Kidney glomerular epithelial cell (primary cell): ENCODE results near the gene TPSB2.

Experiments used
- DNase-seq: peaks from one replicate; lab custom pipeline; 2025; lab: John Stamatoyannopoulos, UW

Gene TPSB2

DNA sequence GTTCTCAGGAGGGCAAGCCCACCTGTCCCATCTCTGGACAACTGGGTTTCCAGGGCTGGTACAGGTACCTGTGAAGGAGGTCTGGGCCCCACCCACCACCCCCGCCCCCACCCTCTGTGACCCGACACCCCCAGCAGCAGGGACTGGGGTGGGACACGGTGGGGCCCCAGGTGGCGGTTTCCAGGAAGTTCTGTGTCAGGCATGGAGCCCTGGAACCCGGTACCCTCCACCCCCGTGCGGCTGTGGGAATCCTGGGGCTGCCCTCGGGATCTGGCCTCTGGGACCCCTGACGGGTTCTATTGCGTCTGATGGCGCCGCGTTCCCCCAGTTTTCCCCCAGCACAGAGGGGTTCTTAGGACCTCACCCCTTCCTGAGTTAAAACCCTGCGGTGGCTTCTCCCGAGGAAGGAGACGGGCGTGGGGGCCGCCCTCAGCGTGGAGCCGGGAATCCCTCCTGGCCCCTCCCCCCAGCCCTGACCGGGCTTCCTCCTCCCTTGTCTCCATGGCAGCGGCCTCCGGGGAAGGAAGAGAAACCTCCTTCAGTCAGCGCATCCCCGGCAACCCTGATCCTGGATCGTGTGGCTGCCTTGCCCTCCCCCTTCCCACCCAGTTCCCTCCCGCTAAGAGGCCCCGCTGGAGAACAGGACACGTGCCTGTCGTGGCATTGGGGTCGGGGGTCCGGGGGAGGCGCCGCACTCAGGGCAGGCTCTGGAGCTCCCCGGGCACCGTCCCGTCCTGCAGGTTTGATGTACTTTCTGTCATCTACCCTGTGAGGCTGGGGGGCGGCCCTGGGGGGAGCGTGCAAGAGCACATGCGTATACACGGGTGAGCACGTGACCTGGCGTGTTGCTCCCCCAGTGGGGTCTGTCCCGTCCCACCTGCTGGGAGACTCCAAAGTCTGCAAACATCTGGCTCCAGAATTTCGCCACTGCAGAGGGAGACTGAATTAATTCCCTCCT is 46.8 kb downstream of the TPSB2 start:
- peak; percentile 82 for DNase-seq

- DNase-seq: peak; percentile 91
These were observed 47.7 kb downstream of the TPSB2 start for GRCh38 chr16:1182316-1182671.

GRCh38 chr16:1181404-1182315 is 48.3 kb downstream of the TPSB2 start:
- peak; percentile 12 for DNase-seq

- no peak for DNase-seq
These were observed 49.2 kb downstream of the TPSB2 start for GRCh38 chr16:1180549-1181403.
